K562 (cell line): ENCODE results near the gene QRICH1. TPM values are rescaled to one million over a fixed set of nuclear protein-coding genes. Genes with fewer than 3 reads are reported as not detected.

Source experiments
- ADNP ChIP-seq: fragments of 200-800 bp; sonication (Bioruptor generic); IDR thresholded peaks from 2 replicates; pipeline ENCODE4 v1.6.1; 2016; ENCODE audit warnings: missing genetic modification characterization, missing compliant biosample characterization
- BMI1 ChIP-seq: fragments of 150-350 bp; IDR thresholded peaks from 2 replicates; pipeline ENCODE4 v1.6.1; 2014; ENCODE audit warnings: low read length
- CHD4 ChIP-seq: fragments of 200-600 bp; sonication (generic); IDR thresholded peaks from 3 replicates; pipeline ENCODE4 v1.6.1; 2012; ENCODE audit warnings: low read depth, mild to moderate bottlenecking, mixed read lengths, low read length, inconsistent platforms; ENCODE audit not compliant: insufficient read depth, insufficient replicate concordance, poor library complexity, severe bottlenecking
- DACH1 ChIP-seq: fragments of 450-650 bp; IDR thresholded peaks from 2 replicates; pipeline ENCODE4 v1.6.1; 2018; ENCODE audit not compliant: partially characterized antibody
- ELF2 ChIP-seq: fragments of 250-450 bp; sonication (Bioruptor Pico); IDR thresholded peaks from 2 replicates; pipeline ENCODE4 v1.5.0; 2021; ENCODE audit warnings: mild to moderate bottlenecking
- EP300 ChIP-seq: IDR thresholded peaks from 2 replicates; pipeline ENCODE4 v1.6.1; 2012; ENCODE audit warnings: low read length, improper control_type of control experiment
- KLF1 ChIP-seq: fragments of 450-650 bp; IDR thresholded peaks from 2 replicates; pipeline ENCODE4 v1.6.1; 2016; ENCODE audit warnings: missing genetic modification characterization, missing compliant biosample characterization
- MCM5 ChIP-seq: fragments of 450-650 bp; IDR thresholded peaks from 2 replicates; pipeline ENCODE4 v1.6.1; 2016; ENCODE audit warnings: low read depth
- NFATC3 ChIP-seq: fragments of 450-650 bp; IDR thresholded peaks from 2 replicates; pipeline ENCODE4 v1.6.1; 2017; ENCODE audit warnings: mild to moderate bottlenecking
- RERE ChIP-seq: sonication (generic); formaldehyde crosslinking; IDR thresholded peaks from 2 replicates; pipeline ENCODE4 v1.8.0; 2023; ENCODE audit warnings: missing genetic modification reagents, mild to moderate bottlenecking, borderline replicate concordance
- RNF2 ChIP-seq: sonication (generic); IDR thresholded peaks from 2 replicates; pipeline ENCODE4 v1.6.1; 2016
- SAFB ChIP-seq: fragments of 200-400 bp; formaldehyde crosslinking; IDR thresholded peaks from 2 replicates; pipeline ENCODE4 v1.6.1; 2017; ENCODE audit warnings: low read depth, low read length, borderline replicate concordance
- SAP30 ChIP-seq: fragments of 200-600 bp; sonication (generic); IDR thresholded peaks from 2 replicates; pipeline ENCODE4 v1.6.1; 2012; ENCODE audit warnings: borderline replicate concordance, low read depth, mild to moderate bottlenecking, moderate library complexity, low read length, control low read depth, inconsistent platforms; ENCODE audit not compliant: insufficient read depth, poor library complexity, severe bottlenecking
- SMAD3 ChIP-seq: fragments of 450-650 bp; formaldehyde crosslinking; conservative IDR thresholded peaks from 2 replicates; pipeline ENCODE4 v1.4.0; 2020; ENCODE audit warnings: mild to moderate bottlenecking
- WHSC1 ChIP-seq: IDR thresholded peaks from one replicate; pipeline ENCODE4 v1.6.1; 2012; ENCODE audit warnings: low read length, control low read depth, inconsistent platforms
- XRCC3 ChIP-seq: fragments of 450-650 bp; IDR thresholded peaks from 2 replicates; pipeline ENCODE4 v1.6.1; 2017; ENCODE audit warnings: mild to moderate bottlenecking, moderate library complexity
- ZKSCAN1 ChIP-seq: fragments of 150-350 bp; IDR thresholded peaks from 2 replicates; pipeline ENCODE4 v1.6.1; 2016; ENCODE audit warnings: low read depth, low read length
- ZNF174 ChIP-seq: fragments of 250-450 bp; sonication (Bioruptor Pico); IDR thresholded peaks from 2 replicates; pipeline ENCODE4 v1.4.0; 2020; ENCODE audit warnings: mild to moderate bottlenecking
- ZNF3 ChIP-seq: fragments of 250-450 bp; sonication (Bioruptor Pico); IDR thresholded peaks from 2 replicates; pipeline ENCODE4 v1.5.0; 2021; ENCODE audit warnings: mild to moderate bottlenecking, moderate library complexity
- ZNF311 ChIP-seq: fragments of 250-450 bp; sonication (Bioruptor Pico); IDR thresholded peaks from 2 replicates; pipeline ENCODE4 v1.4.0; 2020; ENCODE audit warnings: mild to moderate bottlenecking, moderate library complexity
- ZNF778 ChIP-seq: fragments of 450-650 bp; formaldehyde crosslinking; IDR thresholded peaks from 2 replicates; pipeline ENCODE4 v1.4.0; 2020; ENCODE audit warnings: mild to moderate bottlenecking, moderate library complexity
- polyA plus RNA-seq, 8 experiments: library from polyadenylated mRNA; depleted of rRNA in 4 of 8; stranded (reverse) in 5 of 8; unstranded in 3 of 8; fragments of >200 nt; fragmentation: Nextera tagmentation in 2 of 8; fragmentation: Illumina TruSeq in 1 of 8; extraction: Ambion mirVana in 2 of 8; extraction: Trizol in 1 of 8; gene quantifications; 2 replicates each; pipeline versions ENCODE4 v1.2.1 to v1.2.3, GENCODE V29; 2011 to 2014; ENCODE audit warnings: inconsistent platforms in 1 of 8, missing spikeins in 1 of 8
- total RNA-seq, 7 experiments: library from RNA; depleted of rRNA in 6 of 7; stranded (reverse); fragments of >200 nt in 6 of 7; fragmentation: Illumina TruSeq in 2 of 7; extraction: Trizol in 2 of 7; gene quantifications; 2 replicates each; pipeline versions ENCODE4 v1.2.1 to v1.2.3, GENCODE V29; 2011 to 2021; ENCODE audit warnings: low replicate concordance in 1 of 7
- TF ChIP-seq, protein P1 (sequence below), 3 experiments: IDR thresholded peaks in 2 of 3; conservative IDR thresholded peaks in 1 of 3; 2 replicates each; pipeline ENCODE4 v1.5.1; 2011 to 2012; ENCODE audit warnings: low read length in 3 of 3, mild to moderate bottlenecking in 3 of 3, control low read depth in 2 of 3, improper control_type of control experiment in 1 of 3, inconsistent platforms in 1 of 3, low read depth in 1 of 3, mixed read lengths in 1 of 3, moderate library complexity in 1 of 3; ENCODE audit not compliant: insufficient read depth in 2 of 3

The QRICH1 gene
- total and polyA plus RNA-seq, 9 of the 15 experiments (the other 6 are each of a cell fraction or from before 2014, with no cell fraction given) = 20.1 to 99.2 (median 56.7) TPM

DNA sequence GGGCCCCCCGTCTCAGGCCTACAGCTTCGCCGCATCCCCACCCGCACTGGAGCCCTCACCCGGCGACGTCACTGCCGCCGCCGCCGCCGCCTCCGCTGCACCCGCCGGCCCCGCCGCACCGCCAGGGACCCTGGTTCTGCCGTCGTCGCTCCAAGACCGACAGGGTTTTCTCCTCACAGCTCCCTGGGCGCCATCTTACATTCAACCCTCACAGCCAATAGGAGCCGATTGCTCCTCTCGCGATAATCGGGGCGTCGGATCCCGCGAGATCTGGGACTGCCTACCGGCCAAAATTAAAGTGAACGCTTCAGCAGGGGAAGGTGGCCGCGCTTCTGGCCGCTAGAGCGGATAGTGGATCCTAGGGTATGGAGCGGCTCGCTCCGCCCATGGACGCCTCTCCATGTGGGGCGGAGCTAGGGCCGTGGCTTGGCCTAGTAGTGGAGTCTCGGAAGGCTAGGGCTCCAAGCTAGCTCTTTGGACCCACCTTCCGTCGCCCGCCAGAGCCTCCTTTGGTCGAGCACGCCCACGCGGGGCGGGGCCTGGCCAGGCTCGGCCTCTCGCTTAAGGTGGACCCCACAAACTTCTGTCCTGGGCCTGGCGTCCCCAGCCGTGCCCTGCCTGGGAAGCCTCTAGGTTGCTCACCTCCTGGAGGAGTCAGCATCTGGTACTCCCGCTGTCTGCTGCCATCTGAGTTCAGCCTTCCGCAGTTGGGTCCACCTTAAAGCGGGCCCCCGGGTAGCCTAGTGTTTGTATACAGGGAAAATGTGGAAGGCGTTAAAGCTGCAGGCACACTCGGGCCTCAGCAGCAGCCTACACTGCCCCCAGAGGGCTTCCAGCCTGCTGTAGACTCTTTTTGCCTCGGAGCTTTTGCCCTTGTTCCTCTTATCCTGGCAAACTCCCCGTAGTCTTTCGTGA is at the start of gene QRICH1 (continued):
- TF ChIP-seq ZNF174 (CRISPR knock-in tag) (no peak), WHSC1 (no peak), CHD4 (no peak), SMAD3 (CRISPR knock-in tag) (no peak), RNF2 (peak; percentile 66; the same call in 1 of the 2 replicates), SAP30 (no peak), MCM5 (no peak), ELF2 (no peak), DACH1 (no peak), RERE (CRISPR knock-in tag) (no peak), BMI1 (no peak), ZNF3 (CRISPR knock-in tag) (no peak), SAFB (no peak), ZKSCAN1 (0 out of 2 replicates have a peak, but pooled peaks have one; percentile 18), ZNF311 (CRISPR knock-in tag) (no peak), ZNF778 (CRISPR knock-in tag) (no peak), EP300 (0 out of 2 replicates have a peak, but pooled peaks have one; percentile 3), NFATC3 (no peak), KLF1 (no peak), XRCC3 (no peak), ADNP (tag) (no peak)
- TF ChIP-seq, protein P1, sequence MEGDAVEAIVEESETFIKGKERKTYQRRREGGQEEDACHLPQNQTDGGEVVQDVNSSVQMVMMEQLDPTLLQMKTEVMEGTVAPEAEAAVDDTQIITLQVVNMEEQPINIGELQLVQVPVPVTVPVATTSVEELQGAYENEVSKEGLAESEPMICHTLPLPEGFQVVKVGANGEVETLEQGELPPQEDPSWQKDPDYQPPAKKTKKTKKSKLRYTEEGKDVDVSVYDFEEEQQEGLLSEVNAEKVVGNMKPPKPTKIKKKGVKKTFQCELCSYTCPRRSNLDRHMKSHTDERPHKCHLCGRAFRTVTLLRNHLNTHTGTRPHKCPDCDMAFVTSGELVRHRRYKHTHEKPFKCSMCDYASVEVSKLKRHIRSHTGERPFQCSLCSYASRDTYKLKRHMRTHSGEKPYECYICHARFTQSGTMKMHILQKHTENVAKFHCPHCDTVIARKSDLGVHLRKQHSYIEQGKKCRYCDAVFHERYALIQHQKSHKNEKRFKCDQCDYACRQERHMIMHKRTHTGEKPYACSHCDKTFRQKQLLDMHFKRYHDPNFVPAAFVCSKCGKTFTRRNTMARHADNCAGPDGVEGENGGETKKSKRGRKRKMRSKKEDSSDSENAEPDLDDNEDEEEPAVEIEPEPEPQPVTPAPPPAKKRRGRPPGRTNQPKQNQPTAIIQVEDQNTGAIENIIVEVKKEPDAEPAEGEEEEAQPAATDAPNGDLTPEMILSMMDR (IDR thresholded peaks at IDR 0.05 in 2 of 3, conservative IDR thresholded peaks at IDR 0.05 in 1 of 3; ENCODE audit: insufficient read depth in 2 of 3, low read depth in 1 of 3, low read length in 3 of 3) = peak; percentile 65 to 76 (median 72)
